T-cell (primary cell): ENCODE results near the gene ACTL7B. TPM values are rescaled to one million over a fixed set of nuclear protein-coding genes. Genes with fewer than 3 reads are reported as not detected.
"Not testable (repeated sequence)": the region's sequence is repeated elsewhere in the genome, so short reads cannot be mapped to it uniquely, and the experiment has no call there.

Experiments
- ATAC-seq, 4 experiments: fragments of 200-7000 bp in 3 of 4; fragments of 150-1000 bp in 1 of 4; cut with Tn5 transposase; replicated peaks in 1 of 4; 1 replicate in 3 of 4; 2 replicates in 1 of 4; pipeline ENCODE4 v1.10.0; 2021; ENCODE audit warnings: moderate library complexity in 3 of 4, mild to moderate bottlenecking in 2 of 4, moderate number of reproducible peaks in 1 of 4
- CTCF ChIA-PET, 2 donors: fragments of 300-600 bp; sonication (Branson Sonifier 250); formaldehyde crosslinking; loops; one replicate each; lab custom pipeline; 2022; ENCODE audit warnings: antibody characterized with exemption in 2 of 2; lab: Charles Lee
- POLR2A ChIA-PET, 2 donors: fragments of 300-600 bp; sonication (Branson Sonifier 250); formaldehyde crosslinking; loops; one replicate each; lab custom pipeline; 2022; ENCODE audit warnings: antibody characterized with exemption in 2 of 2; lab: Charles Lee
- DNase-seq, 35 experiments: peaks; one replicate each; pipeline versions ENCODE4 v3.0.0 to v3.0.0-alpha.2; 2013 to 2023
- H3K27ac ChIP-seq: one replicate; pipeline ENCODE4 v1.5.1; 2013; ENCODE audit warnings: low read length
- H3K27me3 ChIP-seq, 2 experiments: replicated peaks in 1 of 2; 1 replicate in 1 of 2; 2 replicates in 1 of 2; pipeline versions ENCODE4 v1.6.1 to v1.7.0; 2013; ENCODE audit warnings: low read length in 1 of 2, mixed read lengths in 1 of 2; ENCODE audit not compliant: control insufficient read depth in 2 of 2, insufficient read depth in 2 of 2; ENCODE audit errors: extremely low read depth in 1 of 2
- H3K36me3 ChIP-seq, 2 donors: 1 replicate in 1 of 2; 2 replicates in 1 of 2; pipeline versions ENCODE4 v1.6.1 to v1.7.0; 2013; ENCODE audit warnings: low read length in 1 of 2; ENCODE audit not compliant: control insufficient read depth in 2 of 2, insufficient read depth in 1 of 2; ENCODE audit errors: extremely low read depth in 1 of 2
- H3K4me1 ChIP-seq, 2 experiments: 1 replicate in 1 of 2; 2 replicates in 1 of 2; pipeline versions ENCODE4 v1.6.1 to v1.7.0; 2013; ENCODE audit warnings: low read length in 2 of 2, mixed read lengths in 1 of 2; ENCODE audit not compliant: insufficient read depth in 2 of 2, control insufficient read depth in 1 of 2; ENCODE audit errors: extremely low read depth in 1 of 2
- H3K4me3 ChIP-seq, 2 donors: 1 replicate in 1 of 2; 2 replicates in 1 of 2; pipeline versions ENCODE4 v1.5.1 to v1.7.0; 2013; ENCODE audit warnings: mild to moderate bottlenecking in 2 of 2, low read length in 1 of 2, moderate library complexity in 1 of 2; ENCODE audit not compliant: control insufficient read depth in 1 of 2; ENCODE audit errors: extremely low read depth in 1 of 2
- H3K9me3 ChIP-seq: 2 replicates; pipeline ENCODE4 v1.7.0; 2013
- H3K27ac Mint-ChIP-seq, 2 donors: one replicate each; pipeline ENCODE4 v1.8.0; 2020 to 2021; ENCODE audit warnings: mild to moderate bottlenecking in 2 of 2, mixed read lengths in 2 of 2
- H3K27me3 Mint-ChIP-seq, 2 donors: one replicate each; pipeline ENCODE4 v1.8.0; 2021 to 2022; ENCODE audit warnings: mixed read lengths in 2 of 2
- H3K36me3 Mint-ChIP-seq: one replicate; pipeline ENCODE4 v1.8.0; 2021; ENCODE audit warnings: mixed read lengths
- H3K4me1 Mint-ChIP-seq, 3 donors: one replicate each; pipeline ENCODE4 v1.8.0; 2020 to 2022; ENCODE audit warnings: mixed read lengths in 3 of 3, mild to moderate bottlenecking in 1 of 3
- H3K4me3 Mint-ChIP-seq, 3 donors: one replicate each; pipeline ENCODE4 v1.8.0; 2020 to 2022; ENCODE audit warnings: mild to moderate bottlenecking in 3 of 3, mixed read lengths in 3 of 3, moderate library complexity in 3 of 3
- H3K9me3 Mint-ChIP-seq, 3 donors: one replicate each; pipeline ENCODE4 v1.8.0; 2020 to 2022; ENCODE audit warnings: mixed read lengths in 3 of 3
- WGBS: methylation state at CpG from one replicate; pipeline ENCODE4 v1.1.5; 2013; ENCODE audit warnings: missing lambda C conversion rate; ENCODE audit not compliant: insufficient coverage; 5-methylcytosine and 5-hydroxymethylcytosine counted together
- total RNA-seq, 35 experiments: library from RNA in 6 of 35; stranded (reverse) in 6 of 35; fragments of 120-200 nt in 1 of 35; gene quantifications; one replicate each; pipeline versions ENCODE4 v1.2.1 to v1.2.4 and lab custom pipeline; 2013 to 2026

The ACTL7B gene, protein sequence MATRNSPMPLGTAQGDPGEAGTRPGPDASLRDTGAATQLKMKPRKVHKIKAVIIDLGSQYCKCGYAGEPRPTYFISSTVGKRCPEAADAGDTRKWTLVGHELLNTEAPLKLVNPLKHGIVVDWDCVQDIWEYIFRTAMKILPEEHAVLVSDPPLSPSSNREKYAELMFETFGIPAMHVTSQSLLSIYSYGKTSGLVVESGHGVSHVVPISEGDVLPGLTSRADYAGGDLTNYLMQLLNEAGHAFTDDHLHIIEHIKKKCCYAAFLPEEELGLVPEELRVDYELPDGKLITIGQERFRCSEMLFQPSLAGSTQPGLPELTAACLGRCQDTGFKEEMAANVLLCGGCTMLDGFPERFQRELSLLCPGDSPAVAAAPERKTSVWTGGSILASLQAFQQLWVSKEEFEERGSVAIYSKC
- total RNA-seq (under 1 TPM in 3 of 5 donors, not detected in 2; 0.10 to 0.22 (median 0.19) TPM), total RNA-seq (lab: John Stamatoyannopoulos, UW) (0 to 0.24 (median 0) reads per million in 29 experiments)
- total RNA-seq (2013): 0.11 TPM

DNA sequence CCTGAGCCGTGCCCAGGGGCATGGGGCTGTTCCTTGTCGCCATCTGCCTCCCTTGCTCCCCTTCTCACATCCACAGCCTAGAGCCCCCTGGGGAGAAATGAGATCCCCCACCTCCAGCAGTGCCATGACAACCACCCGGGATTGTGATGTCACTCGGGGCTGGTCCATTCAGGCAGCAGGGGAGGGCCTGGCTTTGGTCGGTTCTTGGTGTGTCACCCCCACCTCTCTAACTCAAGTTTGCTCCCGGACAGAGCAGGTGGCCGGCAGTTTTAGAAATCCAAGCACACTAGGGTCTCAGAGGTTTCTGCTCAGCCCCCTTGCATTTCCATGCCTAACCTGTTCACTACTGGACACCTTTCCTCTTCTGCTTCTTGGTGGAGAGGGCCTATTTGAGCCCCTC lies at the start of gene ACTL7B:
ACTL7B (minus strand) TSS at position 99 of the 400 bp plus-strand sequence; CDS start at position 43, 56 bp downstream.
- 89% methylated on average over 4 of the region's 7 CpGs for WGBS
- no peaks in the 10 kb centered on the region for H3K4me1 Mint-ChIP-seq

DNA sequence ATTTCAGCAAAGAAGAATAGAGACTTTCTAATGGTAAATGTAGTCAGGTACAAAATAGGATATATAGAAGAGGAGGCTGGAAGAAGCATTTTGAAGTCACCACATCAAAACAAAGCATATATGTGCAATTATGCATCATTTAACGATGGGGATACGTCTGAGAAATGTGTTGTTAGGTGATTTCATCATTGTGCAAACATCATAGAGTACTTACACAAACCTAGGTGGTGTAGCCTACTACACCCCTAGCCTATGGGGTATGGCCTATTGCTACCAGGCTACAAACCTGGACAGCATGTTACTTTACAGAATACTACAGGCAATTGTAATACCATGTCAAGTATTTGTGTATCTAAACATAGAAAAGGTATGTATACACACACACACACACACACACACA lies 49.7 kb upstream of the ACTL7B start:
- DNase-seq (no peak), ATAC-seq (no peak)
- Histone ChIP-seq H3K27ac (no peak overlapping the region), H3K9me3 (no peaks in the 10 kb centered on the region), H3K4me3 (no peak overlapping the region), H3K4me1 (no peaks in the 10 kb centered on the region), H3K27me3 (no peaks in the 10 kb centered on the region), H3K36me3 (peaks cover 3 to 85% of the 10 kb centered on the region in 2 donors)
- POLR2A ChIA-PET: no interaction called here
- CTCF ChIA-PET: no interaction called here
- Mint-ChIP-seq H3K4me3 (no peak overlapping the region), H3K27me3 (no peaks in the 10 kb centered on the region), H3K4me1 (peaks cover 0 to 3% (median under 1%) of the 10 kb centered on the region in 3 donors), H3K9me3 (no peaks in the 10 kb centered on the region), H3K36me3 (peaks cover 74% of the 10 kb centered on the region), H3K27ac (no peak overlapping the region)
- WGBS: no CpG with 5 or more reads among the region's 2 CpGs

More for the DNA sequence above, at the start of gene ACTL7B:
- no peaks in the 10 kb centered on the region for H3K36me3 Mint-ChIP-seq
- POLR2A ChIA-PET: no interaction called here
- no peak for ATAC-seq
- peaks cover 0 to 6% (median 0%) of the 10 kb centered on the region in 3 donors for H3K9me3 Mint-ChIP-seq
- Histone ChIP-seq H3K36me3 (no peaks in the 10 kb centered on the region), H3K4me3 (no peak within 1 kb of the TSS), H3K9me3 (no peaks in the 10 kb centered on the region), H3K4me1 (no peaks in the 10 kb centered on the region), H3K27ac (no peak within 1 kb of the TSS), H3K27me3 (peaks cover 0 to 5% of the 10 kb centered on the region in 2 experiments)
- CTCF ChIA-PET: no interaction called here
- no peak within 1 kb of the TSS for H3K4me3 Mint-ChIP-seq
- H3K27me3 Mint-ChIP-seq: peaks cover 0 to 3% of the 10 kb centered on the region in 2 donors
- no peak within 1 kb of the TSS for H3K27ac Mint-ChIP-seq
- DNase-seq: no peak

DNA sequence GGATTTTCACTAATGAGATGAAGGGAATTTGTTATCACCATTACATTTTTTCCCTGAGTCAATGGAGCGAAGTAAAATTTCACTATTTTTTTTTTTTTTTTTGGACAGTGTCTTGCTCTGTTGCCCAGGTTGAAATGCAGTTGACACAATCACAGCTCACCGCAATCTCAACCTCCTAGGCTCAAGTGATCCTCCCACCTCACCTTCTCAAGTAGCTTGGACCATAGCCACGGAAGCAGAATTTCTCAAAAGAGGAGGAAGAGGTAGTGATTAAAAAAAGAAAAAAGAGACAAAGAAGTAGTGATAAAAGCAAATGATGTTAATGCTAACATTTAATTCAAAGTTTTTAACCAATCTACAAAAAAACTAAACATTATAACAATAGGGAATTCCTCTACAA lies 48.4 kb upstream of the ACTL7B start:
- no peak overlapping the region for H3K27ac ChIP-seq
- ATAC-seq: no peak
- Mint-ChIP-seq H3K4me1 (no peaks in the 10 kb centered on the region), H3K36me3 (peaks cover 74% of the 10 kb centered on the region), H3K4me3 (no peak overlapping the region), H3K27ac (no peak overlapping the region), H3K27me3 (no peaks in the 10 kb centered on the region), H3K9me3 (no peaks in the 10 kb centered on the region)
- H3K4me1 ChIP-seq: no peaks in the 10 kb centered on the region
- no CpG with 5 or more reads among the region's 3 CpGs for WGBS
- DNase-seq: no peak
- no peaks in the 10 kb centered on the region for H3K27me3 ChIP-seq
- ChIA-PET POLR2A (no interaction called here), CTCF (no interaction called here)
- no peak overlapping the region for H3K4me3 ChIP-seq
- H3K9me3 ChIP-seq: no peaks in the 10 kb centered on the region
- peaks cover 3 to 80% of the 10 kb centered on the region in 2 donors for H3K36me3 ChIP-seq

DNA sequence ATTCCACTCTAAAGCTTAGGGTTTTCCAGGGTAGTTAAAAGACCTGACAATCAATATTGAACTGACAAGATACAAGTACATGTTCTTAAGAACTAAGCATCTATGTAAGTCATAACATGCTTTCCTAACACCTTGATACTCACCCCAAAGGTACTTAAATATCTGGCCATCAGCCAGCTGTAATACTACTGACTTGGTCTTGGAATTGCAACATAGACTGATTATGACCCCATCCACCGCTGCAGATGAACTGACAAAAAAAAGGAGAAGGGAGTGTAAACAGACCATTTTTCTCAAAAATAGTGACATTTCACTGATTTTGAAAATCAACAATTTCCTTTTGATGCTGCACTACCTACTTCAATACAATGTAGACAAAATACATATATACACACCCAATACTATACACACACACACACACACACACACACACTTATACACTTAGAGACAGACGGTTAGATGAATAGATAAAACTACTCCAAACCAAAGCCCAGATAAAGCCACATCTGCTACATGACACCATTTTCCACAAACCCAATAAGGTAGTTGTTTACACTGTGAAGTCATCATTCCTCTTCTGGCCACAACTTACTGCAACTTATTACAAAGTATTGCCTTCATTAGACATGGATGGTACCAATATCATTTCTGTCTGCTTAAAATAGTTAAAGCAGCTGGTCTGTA lies 47.8 kb upstream of the ACTL7B start:
- Mint-ChIP-seq H3K4me3 (no peak overlapping the region), H3K4me1 (no peaks in the 10 kb centered on the region), H3K36me3 (peaks cover 71% of the 10 kb centered on the region), H3K9me3 (no peaks in the 10 kb centered on the region), H3K27ac (peak overlapping the region in 1 of 2 donors; percentile 1), H3K27me3 (no peaks in the 10 kb centered on the region)
- Histone ChIP-seq H3K4me3 (no peak overlapping the region), H3K36me3 (peaks cover 3 to 77% of the 10 kb centered on the region in 2 donors), H3K27me3 (no peaks in the 10 kb centered on the region), H3K4me1 (no peaks in the 10 kb centered on the region), H3K27ac (no peak overlapping the region), H3K9me3 (no peaks in the 10 kb centered on the region)
- ATAC-seq: no peak
- ChIA-PET CTCF (no interaction called here), POLR2A (no interaction called here)
- 100% methylated on average over 1 of the region's 2 CpGs for WGBS
- DNase-seq: no peak

DNA sequence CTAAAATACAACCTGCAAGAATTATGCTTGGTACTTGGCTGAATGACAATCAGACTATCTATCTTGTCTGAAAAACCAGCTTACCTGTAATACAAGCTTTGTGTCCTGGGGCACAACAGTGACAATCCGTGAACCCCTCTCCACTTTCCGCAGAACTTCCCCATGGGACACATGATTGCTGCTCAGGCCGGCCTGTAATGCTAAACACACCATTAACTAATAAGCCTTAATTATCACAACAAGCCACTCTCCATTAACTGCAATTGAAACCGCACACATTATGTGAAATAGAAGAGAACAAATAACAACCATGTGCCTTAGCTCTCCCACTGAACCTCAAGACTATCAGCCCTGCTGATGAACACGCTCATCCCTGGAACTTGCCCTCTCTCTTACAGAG lies 44.4 kb upstream of the ACTL7B start:
- no peak overlapping the region for H3K27ac ChIP-seq
- H3K36me3 Mint-ChIP-seq: peaks cover 76% of the 10 kb centered on the region
- no peaks in the 10 kb centered on the region for H3K27me3 ChIP-seq
- H3K27me3 Mint-ChIP-seq: no peaks in the 10 kb centered on the region
- ATAC-seq (no peak), DNase-seq (no peak)
- H3K9me3 ChIP-seq: no peaks in the 10 kb centered on the region
- no peak overlapping the region for H3K4me3 Mint-ChIP-seq
- ChIA-PET CTCF (interaction anchor here (0.6 to 1.2 kb wide), 3 partner anchors 84 to 198 kb away, joined by 3 to 5 read pairs (median 4); no protein-coding TSS in a partner anchor), POLR2A (interaction anchor here in 1 of 2 donors (0.7 kb wide), 1 partner anchor 298 kb away, joined by 5 read pairs; no protein-coding TSS in a partner anchor)
- H3K9me3 Mint-ChIP-seq: no peaks in the 10 kb centered on the region
- no peak overlapping the region for H3K4me3 ChIP-seq
- H3K27ac Mint-ChIP-seq: no peak overlapping the region
- WGBS: 100% methylated on average over 3 of the region's 5 CpGs
- H3K36me3 ChIP-seq: peaks cover 7 to 73% of the 10 kb centered on the region in 2 donors
- H3K4me1 Mint-ChIP-seq: no peaks in the 10 kb centered on the region
- H3K4me1 ChIP-seq: no peaks in the 10 kb centered on the region

DNA sequence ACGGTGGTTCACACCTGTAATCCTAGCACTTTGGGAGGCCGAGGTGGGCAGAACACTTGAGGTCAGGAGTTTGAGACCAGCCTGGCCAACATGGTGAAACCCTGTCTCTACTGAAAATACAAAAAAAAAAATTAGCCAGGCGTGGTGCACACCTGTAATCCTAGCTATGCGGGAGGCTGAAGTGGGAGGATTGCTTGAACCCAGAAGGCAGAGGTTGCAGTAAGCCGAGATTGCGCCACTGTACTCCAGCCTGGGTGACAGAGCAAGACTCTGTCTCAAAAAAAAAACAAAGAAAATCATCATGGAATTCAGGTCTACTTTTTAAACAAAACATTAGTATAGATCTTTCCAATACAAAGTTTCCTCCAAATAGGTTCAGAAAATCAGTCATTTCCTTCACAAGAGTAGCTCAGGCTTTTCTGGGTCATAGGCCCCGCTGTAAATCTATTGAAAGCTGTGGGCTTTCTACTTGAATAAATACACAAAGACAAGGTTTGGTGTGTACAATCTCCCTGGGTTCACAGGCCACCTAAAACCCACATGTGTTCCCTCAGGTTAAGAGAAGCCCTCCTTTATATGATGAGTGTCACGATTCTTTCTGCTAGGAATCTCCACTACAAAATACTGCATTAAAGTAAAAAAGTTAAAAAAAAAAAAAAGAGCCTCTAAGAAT lies 43.4 kb upstream of the ACTL7B start:
- H3K27ac ChIP-seq, H3K27me3 ChIP-seq, H3K4me3 Mint-ChIP-seq, H3K9me3 Mint-ChIP-seq, DNase-seq, H3K4me3 ChIP-seq, H3K4me1 ChIP-seq, H3K9me3 ChIP-seq, H3K27me3 Mint-ChIP-seq, H3K4me1 Mint-ChIP-seq, ATAC-seq, H3K27ac Mint-ChIP-seq: not testable (repeated sequence)
- peaks cover 7 to 76% of the 10 kb centered on the region in 2 donors for H3K36me3 ChIP-seq
- WGBS: 93% methylated on average over 3 of the region's 8 CpGs
- POLR2A ChIA-PET: interaction anchor here in 1 of 2 donors (0.7 kb wide), 1 partner anchor 296 kb away, joined by 5 read pairs; no protein-coding TSS in a partner anchor
- CTCF ChIA-PET: interaction anchor here (0.6 to 1.2 kb wide), 3 partner anchors 85 to 199 kb away, joined by 3 to 5 read pairs (median 4); no protein-coding TSS in a partner anchor
- peaks cover 79% of the 10 kb centered on the region for H3K36me3 Mint-ChIP-seq
